ENCODE measurements around the gene ATP7B. TPM values are rescaled to one million over a fixed set of nuclear protein-coding genes. Genes with fewer than 3 reads are reported as not detected.

ATP7B gene
- total RNA-seq, 1 donor from 2014 or later = 137 TPM

- no peak for DNase-seq (ENCODE audit: low spot score in 2 of 2, unreplicated experiment in 2 of 2)
These were observed 53.7 kb downstream of the ATP7B start for GRCh38 chr13:51957377-51958216.

GRCh38 chr13:51956717-51957116, 54.5 kb downstream of the ATP7B start:
- no peak for DNase-seq (ENCODE audit: low spot score in 2 of 2, unreplicated experiment in 2 of 2)
- TF ChIP-seq, protein P1, sequence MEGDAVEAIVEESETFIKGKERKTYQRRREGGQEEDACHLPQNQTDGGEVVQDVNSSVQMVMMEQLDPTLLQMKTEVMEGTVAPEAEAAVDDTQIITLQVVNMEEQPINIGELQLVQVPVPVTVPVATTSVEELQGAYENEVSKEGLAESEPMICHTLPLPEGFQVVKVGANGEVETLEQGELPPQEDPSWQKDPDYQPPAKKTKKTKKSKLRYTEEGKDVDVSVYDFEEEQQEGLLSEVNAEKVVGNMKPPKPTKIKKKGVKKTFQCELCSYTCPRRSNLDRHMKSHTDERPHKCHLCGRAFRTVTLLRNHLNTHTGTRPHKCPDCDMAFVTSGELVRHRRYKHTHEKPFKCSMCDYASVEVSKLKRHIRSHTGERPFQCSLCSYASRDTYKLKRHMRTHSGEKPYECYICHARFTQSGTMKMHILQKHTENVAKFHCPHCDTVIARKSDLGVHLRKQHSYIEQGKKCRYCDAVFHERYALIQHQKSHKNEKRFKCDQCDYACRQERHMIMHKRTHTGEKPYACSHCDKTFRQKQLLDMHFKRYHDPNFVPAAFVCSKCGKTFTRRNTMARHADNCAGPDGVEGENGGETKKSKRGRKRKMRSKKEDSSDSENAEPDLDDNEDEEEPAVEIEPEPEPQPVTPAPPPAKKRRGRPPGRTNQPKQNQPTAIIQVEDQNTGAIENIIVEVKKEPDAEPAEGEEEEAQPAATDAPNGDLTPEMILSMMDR (IDR thresholded peaks at IDR 0.05; ENCODE audit: unreplicated experiment) = no peak
- Mint-ChIP-seq H3K4me1 (no peaks in the 10 kb centered on the region), H3K27me3 (ENCODE audit: low read depth) (no peaks in the 10 kb centered on the region), H3K27ac (no peak overlapping the region), H3K9me3 (no peaks in the 10 kb centered on the region), H3K4me3 (no peak overlapping the region), H3K36me3 (peaks cover 20% of the 10 kb centered on the region)

More at GRCh38 chr13:51957377-51958216, 53.7 kb downstream of the ATP7B start:
- H3K27ac Mint-ChIP-seq = no peak overlapping the region
- no peaks in the 10 kb centered on the region for H3K9me3 Mint-ChIP-seq
- H3K36me3 Mint-ChIP-seq = peaks cover 20% of the 10 kb centered on the region
- H3K4me3 Mint-ChIP-seq = no peak overlapping the region
- H3K27me3 Mint-ChIP-seq (ENCODE audit: low read depth) = no peaks in the 10 kb centered on the region
- TF ChIP-seq, protein P1 (IDR thresholded peaks at IDR 0.05; ENCODE audit: unreplicated experiment) = no peak
- H3K4me1 Mint-ChIP-seq = peaks cover 3% of the 10 kb centered on the region

DNA sequence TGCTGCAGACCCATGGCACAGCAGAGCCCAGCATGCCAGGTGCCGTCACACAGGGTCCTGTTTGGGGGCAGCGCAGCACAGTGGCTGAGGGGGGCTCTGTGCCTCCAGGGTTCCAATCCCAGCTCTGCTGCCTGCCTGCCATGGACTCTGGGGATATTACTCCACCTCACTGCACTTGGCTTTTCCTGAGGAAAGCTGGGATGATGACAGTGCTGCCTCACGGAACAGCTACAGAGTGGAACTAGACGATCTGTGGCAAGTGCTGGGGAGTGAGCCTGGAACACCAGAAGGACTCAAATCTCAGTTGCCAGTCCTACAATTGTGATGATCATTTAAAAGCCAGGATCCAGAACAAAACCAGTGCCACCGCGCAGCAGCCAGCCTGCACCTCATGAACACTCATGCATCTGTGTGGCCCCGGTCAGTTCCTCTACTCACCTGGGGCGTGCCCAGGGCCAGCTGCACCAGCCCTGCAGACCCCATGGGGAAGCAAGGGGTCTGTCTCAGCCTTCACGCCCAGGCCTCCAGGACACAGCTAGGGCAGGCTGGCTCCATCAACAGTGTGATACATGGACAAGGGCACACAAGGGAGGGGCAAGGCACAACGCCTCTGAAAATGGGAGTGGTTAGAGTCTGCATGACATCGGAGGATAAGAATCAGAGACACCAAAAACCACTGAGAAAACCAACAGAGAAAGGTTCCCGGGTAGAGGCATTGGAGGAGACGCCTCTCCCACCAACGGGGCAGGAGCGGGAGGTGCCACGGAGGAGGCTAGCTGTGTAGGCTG, 55.2 kb downstream of the ATP7B start:
- Mint-ChIP-seq H3K4me3 (no peak overlapping the region), H3K9me3 (peaks cover 1% of the 10 kb centered on the region), H3K27ac (no peak overlapping the region), H3K4me1 (no peaks in the 10 kb centered on the region), H3K36me3 (peaks cover 27% of the 10 kb centered on the region), H3K27me3 (ENCODE audit: low read depth) (no peaks in the 10 kb centered on the region)
- DNase-seq (ENCODE audit: low spot score in 2 of 2, unreplicated experiment in 2 of 2) = no peak
- TF ChIP-seq, protein P1 (IDR thresholded peaks at IDR 0.05; ENCODE audit: unreplicated experiment) = no peak

GRCh38 chr13:51955281-51955771, 55.9 kb downstream of the ATP7B start:
- Mint-ChIP-seq H3K27ac (no peak overlapping the region), H3K27me3 (ENCODE audit: low read depth) (no peaks in the 10 kb centered on the region), H3K9me3 (peaks cover 7% of the 10 kb centered on the region), H3K36me3 (peaks cover 34% of the 10 kb centered on the region), H3K4me1 (no peaks in the 10 kb centered on the region), H3K4me3 (no peak overlapping the region)
- TF ChIP-seq, protein P1 (IDR thresholded peaks at IDR 0.05; ENCODE audit: unreplicated experiment) = no peak
- no peak for DNase-seq (ENCODE audit: low spot score in 2 of 2, unreplicated experiment in 2 of 2)

- Mint-ChIP-seq H3K27ac (no peak overlapping the region), H3K9me3 (peaks cover 7% of the 10 kb centered on the region), H3K36me3 (peaks cover 45% of the 10 kb centered on the region), H3K27me3 (ENCODE audit: low read depth) (no peaks in the 10 kb centered on the region), H3K4me1 (no peaks in the 10 kb centered on the region), H3K4me3 (no peak overlapping the region)
- DNase-seq (ENCODE audit: low spot score in 2 of 2, unreplicated experiment in 2 of 2) = no peak
- TF ChIP-seq, protein P1 (IDR thresholded peaks at IDR 0.05; ENCODE audit: unreplicated experiment) = no peak
These were observed 57.7 kb downstream of the ATP7B start for GRCh38 chr13:51953347-51954195.
